Fibroblast of pulmonary artery (primary cell): ENCODE results near the gene SHANK2.

Experiments used
- DNase-seq: peaks from one replicate; pipeline ENCODE4 v3.0.0-alpha.2; 2010; ENCODE audit warnings: low read depth
- H3K4me3 ChIP-seq: replicated peaks from 2 replicates; pipeline ENCODE4 v1.5.1; 2011; ENCODE audit warnings: low read depth, mild to moderate bottlenecking, control low read depth, low read length, moderate library complexity
- CTCF ChIP-seq: IDR thresholded peaks from 2 replicates; pipeline ENCODE4 v1.5.1; 2011; ENCODE audit warnings: mild to moderate bottlenecking, control low read depth, low read length, inconsistent platforms; ENCODE audit errors: missing control alignments

Gene SHANK2

GRCh38 chr11:71282581-71283351 lies 30.4 kb upstream of the SHANK2 start:
- TF ChIP-seq CTCF = no peak
- H3K4me3 ChIP-seq = no peak overlapping the region
- DNase-seq = no peak

- TF ChIP-seq CTCF = no peak
- no peak overlapping the region for H3K4me3 ChIP-seq
- DNase-seq = no peak
Observed at GRCh38 chr11:71281831-71282230, 29.5 kb upstream of the SHANK2 start.

- no peak for TF ChIP-seq CTCF
- no peak for DNase-seq
- no peak overlapping the region for H3K4me3 ChIP-seq
Observed at GRCh38 chr11:71281204-71281603, 28.8 kb upstream of the SHANK2 start.

GRCh38 chr11:71279916-71280645 lies 27.7 kb upstream of the SHANK2 start:
- DNase-seq = no peak
- TF ChIP-seq CTCF = no peak
- no peak overlapping the region for H3K4me3 ChIP-seq

GRCh38 chr11:71272161-71272560 lies 19.8 kb upstream of the SHANK2 start:
- TF ChIP-seq CTCF = no peak
- DNase-seq = no peak
- H3K4me3 ChIP-seq = no peak overlapping the region

GRCh38 chr11:71269603-71270511 lies 17.5 kb upstream of the SHANK2 start:
- DNase-seq = no peak
- no peak for TF ChIP-seq CTCF
- H3K4me3 ChIP-seq = no peak overlapping the region
